Keratinocyte (primary cell): ENCODE measurements around the gene KDM5B. TPM values are rescaled to one million over a fixed set of nuclear protein-coding genes. Genes with fewer than 3 reads are reported as not detected.

Source experiments
- DNase-seq: peaks from one replicate; pipeline ENCODE4 v3.0.0-alpha.2; 2011; ENCODE audit warnings: low read depth, missing footprints, low spot score
- FAIRE-seq: peaks from 2 replicates; lab custom pipeline; 2011; peaks lifted over from hg19 to GRCh38; lab: Jason Lieb, UNC
- H2AFZ ChIP-seq: 2 replicates; pipeline ENCODE4 v1.6.0; 2012; ENCODE audit warnings: low read length, control low read depth, inconsistent platforms; ENCODE audit not compliant: control insufficient read depth
- H3K27ac ChIP-seq: 2 replicates; pipeline ENCODE4 v1.5.1; 2011; ENCODE audit warnings: low read length; ENCODE audit not compliant: control insufficient read depth, insufficient read depth
- H3K27me3 ChIP-seq: 3 replicates; pipeline ENCODE4 v1.6.0; 2011; ENCODE audit warnings: low read length; ENCODE audit not compliant: control insufficient read depth, insufficient read depth; ENCODE audit errors: extremely low read depth
- H3K36me3 ChIP-seq, 2 experiments: 2 replicates in 1 of 2; 3 replicates in 1 of 2; pipeline ENCODE4 v1.5.1; 2011; ENCODE audit warnings: low read length in 2 of 2, mild to moderate bottlenecking in 1 of 2; ENCODE audit not compliant: control insufficient read depth in 2 of 2, insufficient read depth in 2 of 2; ENCODE audit errors: extremely low read depth in 1 of 2
- H3K4me1 ChIP-seq: 3 replicates; pipeline ENCODE4 v1.5.1; 2011; ENCODE audit warnings: low read length; ENCODE audit not compliant: control insufficient read depth, insufficient read depth; ENCODE audit errors: extremely low read depth
- H3K4me2 ChIP-seq: 3 replicates; pipeline ENCODE4 v1.6.0; 2011; ENCODE audit warnings: low read depth, low read length; ENCODE audit not compliant: control insufficient read depth, insufficient read depth; ENCODE audit errors: extremely low read depth
- H3K4me3 ChIP-seq, 3 experiments: fragments of 200-600 bp in 1 of 3; sonication (generic) in 1 of 3; 2 replicates in 2 of 3; 3 replicates in 1 of 3; pipeline ENCODE4 v1.5.1; 2011 to 2016; ENCODE audit warnings: low read length in 3 of 3, mild to moderate bottlenecking in 3 of 3, control low read depth in 2 of 3, inconsistent platforms in 1 of 3, low read depth in 1 of 3, mixed read lengths in 1 of 3, mixed run types in 1 of 3, moderate library complexity in 1 of 3; ENCODE audit not compliant: control insufficient read depth in 2 of 3, insufficient read depth in 2 of 3; ENCODE audit errors: extremely low read depth in 1 of 3
- H3K79me2 ChIP-seq: 2 replicates; pipeline ENCODE4 v1.6.0; 2012; ENCODE audit warnings: low read length; ENCODE audit not compliant: control insufficient read depth, insufficient read depth
- H3K9ac ChIP-seq: 3 replicates; pipeline ENCODE4 v1.6.0; 2011; ENCODE audit warnings: low read length; ENCODE audit not compliant: control insufficient read depth, insufficient read depth; ENCODE audit errors: extremely low read depth
- H3K9me1 ChIP-seq: 3 replicates; pipeline ENCODE4 v1.6.0; 2011; ENCODE audit warnings: low read length; ENCODE audit not compliant: control insufficient read depth, insufficient read depth; ENCODE audit errors: extremely low read depth
- H3K9me3 ChIP-seq: 2 replicates; pipeline ENCODE4 v1.5.1; 2012; ENCODE audit warnings: low read depth, low read length; ENCODE audit not compliant: control insufficient read depth
- H4K20me1 ChIP-seq: 3 replicates; pipeline ENCODE4 v1.6.0; 2011; ENCODE audit warnings: low read length; ENCODE audit not compliant: control insufficient read depth, insufficient read depth; ENCODE audit errors: extremely low read depth
- CTCF ChIP-seq, 3 experiments: IDR thresholded peaks in 1 of 3; conservative IDR thresholded peaks in 1 of 3; optimal IDR thresholded peaks in 1 of 3; 2 replicates in 2 of 3; 3 replicates in 1 of 3; pipeline versions ENCODE3 to v1.5.1; 2011; ENCODE audit warnings: low read length in 3 of 3, mild to moderate bottlenecking in 3 of 3, moderate library complexity in 2 of 3, control low read depth in 1 of 3, inconsistent platforms in 1 of 3; ENCODE audit not compliant: insufficient read depth in 2 of 3; ENCODE audit errors: extremely low read depth in 1 of 3
- EZH2 ChIP-seq: IDR thresholded peaks from one replicate; pipeline ENCODE4 v1.6.1; 2012; ENCODE audit warnings: inconsistent platforms, mild to moderate bottlenecking, low read length, moderate library complexity
- dilution Hi-C: fragments of 300-500 bp; cut with MboI; formaldehyde crosslinking; loops from one replicate; pipeline ENCODE4 v1.7.0; 2020; ENCODE audit warnings: low sequenced_read_pairs; ENCODE audit not compliant: extremely low pct_ligation_motif_present
- polyA plus RNA-seq, 5 experiments: library from polyadenylated mRNA; depleted of rRNA in 3 of 5; stranded (reverse) in 3 of 5; stranded (forward) in 1 of 5; unstranded in 1 of 5; fragments of >200 nt; gene quantifications; 1 replicate in 1 of 5; 2 replicates in 3 of 5; 3 replicates in 1 of 5; pipeline versions ENCODE4 v1.2.1 to v1.2.3, GENCODE V29; 2011 to 2012; ENCODE audit warnings: missing spikeins in 2 of 5, low read depth in 1 of 5, low replicate concordance in 1 of 5

The KDM5B gene
- polyA plus RNA-seq, 1 donor (not counting 4 experiments of a cell fraction or from before 2014, with no cell fraction given): 60.1 TPM

- H3K9me3 ChIP-seq: no peaks in the 10 kb centered on the region
- no peak overlapping the region for H3K4me2 ChIP-seq
- FAIRE-seq (no peak), DNase-seq (no peak)
- TF ChIP-seq CTCF (optimal IDR thresholded peaks at IDR 0.05 in 1 of 3, IDR thresholded peaks at IDR 0.05 in 1 of 3, conservative IDR thresholded peaks at IDR 0.05 in 1 of 3; ENCODE audit: extremely low read depth in 1 of 3, insufficient read depth in 2 of 3, low read length in 3 of 3): no peak
- no peak for TF ChIP-seq EZH2
- no peak overlapping the region for H3K27ac ChIP-seq
- no peak overlapping the region for H3K4me3 ChIP-seq
- peaks cover 25 to 32% of the 10 kb centered on the region in 2 experiments for H3K36me3 ChIP-seq
- H4K20me1 ChIP-seq: no peaks in the 10 kb centered on the region
- dilution Hi-C loops: no loop called here
- H3K9ac ChIP-seq: no peak overlapping the region
- H3K79me2 ChIP-seq: no peaks in the 10 kb centered on the region
- H2AFZ ChIP-seq: no peak overlapping the region
- no peaks in the 10 kb centered on the region for H3K9me1 ChIP-seq
- no peaks in the 10 kb centered on the region for H3K27me3 ChIP-seq
- H3K4me1 ChIP-seq: no peaks in the 10 kb centered on the region
Observed at GRCh38 chr1:202760589-202760988, 47.6 kb downstream of the KDM5B start.

DNA sequence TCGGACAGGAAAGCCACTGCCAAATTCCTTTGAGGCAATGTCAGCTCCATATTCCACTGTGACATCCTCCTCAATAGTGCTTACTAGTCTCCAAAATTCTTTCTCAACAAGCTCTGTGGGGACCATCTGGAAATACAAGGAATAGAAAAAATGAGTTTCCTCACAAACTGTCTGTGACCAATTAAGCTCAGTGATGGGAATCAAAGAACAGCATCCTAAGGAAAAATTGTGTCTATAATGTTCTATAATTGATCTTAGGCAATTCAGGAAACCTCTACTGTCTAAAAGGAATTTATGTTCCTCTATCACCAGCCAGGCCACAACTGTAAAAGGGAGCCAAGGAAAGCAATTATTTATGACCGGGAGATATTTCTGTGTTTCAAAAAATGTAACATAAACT is 51.8 kb downstream of the KDM5B start:
- dilution Hi-C loops: no loop called here
- TF ChIP-seq EZH2 (no peak), CTCF (optimal IDR thresholded peaks at IDR 0.05 in 1 of 3, IDR thresholded peaks at IDR 0.05 in 1 of 3, conservative IDR thresholded peaks at IDR 0.05 in 1 of 3; ENCODE audit: extremely low read depth in 1 of 3, insufficient read depth in 2 of 3, low read length in 3 of 3) (no peak)
- DNase-seq: no peak
- no peaks in the 10 kb centered on the region for H4K20me1 ChIP-seq
- H2AFZ ChIP-seq: no peak overlapping the region
- H3K4me1 ChIP-seq: no peaks in the 10 kb centered on the region
- no peak overlapping the region for H3K9ac ChIP-seq
- H3K27me3 ChIP-seq: no peaks in the 10 kb centered on the region
- H3K4me3 ChIP-seq: no peak overlapping the region
- H3K4me2 ChIP-seq: no peak overlapping the region
- FAIRE-seq: no peak
- H3K9me1 ChIP-seq: no peaks in the 10 kb centered on the region
- H3K9me3 ChIP-seq: no peaks in the 10 kb centered on the region
- no peak overlapping the region for H3K27ac ChIP-seq
- H3K79me2 ChIP-seq: no peaks in the 10 kb centered on the region
- peaks cover 30 to 33% of the 10 kb centered on the region in 2 experiments for H3K36me3 ChIP-seq
